ENCODE results near the gene LRBA. TPM values are rescaled to one million over a fixed set of nuclear protein-coding genes. Genes with fewer than 3 reads are reported as not detected.

LRBA gene
- total RNA-seq, 1 experiment from 2014 or later = 55.3 TPM

GRCh38 chr4:150541681-150542080 lies 473.4 kb downstream of the LRBA start:
- H3K4me3 Mint-ChIP-seq = no peak overlapping the region
- H4K91ac ChIP-seq (ENCODE audit: insufficient read length, low read depth, low read length) = no peak overlapping the region
- no peak overlapping the region for H2AFZ ChIP-seq (ENCODE audit: low read length)
- no peak overlapping the region for H2BK120ac ChIP-seq (ENCODE audit: low read depth, low read length, poor library complexity, severe bottlenecking)
- H4K20me1 ChIP-seq (ENCODE audit: control insufficient read depth, insufficient read depth, insufficient read length) = no peaks in the 10 kb centered on the region
- no peak for TF ChIP-seq CTCF (conservative IDR thresholded peaks at IDR 0.05)
- H3K27me3 ChIP-seq (ENCODE audit: insufficient read depth, low read length) = no peaks in the 10 kb centered on the region
- H3K23ac ChIP-seq (ENCODE audit: insufficient read length, low read depth, low read length) = no peak overlapping the region
- no CpG with 5 or more reads among the region's 3 CpGs for WGBS (ENCODE audit: extremely low coverage, insufficient read length, low lambda C conversion rate)
- H2BK20ac ChIP-seq (ENCODE audit: low read depth, low read length, poor library complexity, severe bottlenecking) = no peak overlapping the region
- H3K4me1 ChIP-seq (ENCODE audit: insufficient read depth, low read length) = no peaks in the 10 kb centered on the region; the same call in 1 of the 2 replicates
- no peaks in the 10 kb centered on the region for H3K23me2 ChIP-seq (ENCODE audit: insufficient read length, low read depth, low read length, poor library complexity, severe bottlenecking)
- no peak overlapping the region for H2BK5ac ChIP-seq (ENCODE audit: insufficient read length, low read length)
- H3K4ac ChIP-seq (ENCODE audit: low read depth, low read length) = no peak overlapping the region
- no peaks in the 10 kb centered on the region for H3K9me3 Mint-ChIP-seq
- H3T11ph ChIP-seq (ENCODE audit: low read length) = no peak overlapping the region
- H4K8ac ChIP-seq (replicated peaks; ENCODE audit: insufficient read length, low read depth, low read length) = no peak overlapping the region
- H3K18ac ChIP-seq (ENCODE audit: insufficient read length, low read depth, low read length) = no peak overlapping the region
- H3K79me1 ChIP-seq (ENCODE audit: insufficient read depth, low read depth, low read length, poor library complexity, severe bottlenecking) = no peaks in the 10 kb centered on the region
- no peaks in the 10 kb centered on the region for H3K79me2 ChIP-seq (ENCODE audit: insufficient read depth, low read length)
- no peaks in the 10 kb centered on the region for H3K27me3 Mint-ChIP-seq (ENCODE audit: low read depth)
- no peak overlapping the region for H2BK12ac ChIP-seq (ENCODE audit: insufficient read length, low read depth, low read length)
- no peaks in the 10 kb centered on the region for H3K9me3 ChIP-seq (ENCODE audit: control insufficient read depth, low read depth, low read length)
- H3K9ac ChIP-seq (ENCODE audit: extremely low read depth, insufficient read length, low read length) = no peak overlapping the region
- no peak overlapping the region for H3K4me2 ChIP-seq (ENCODE audit: insufficient read depth, insufficient read length, low read length)
- H3K27ac Mint-ChIP-seq = peak overlapping the region in 2 of 3 experiments; percentile 57 to 61; a peak in 1 of 7 replicates
- no peak overlapping the region for H3K27ac ChIP-seq (ENCODE audit: insufficient read length, low read depth, low read length)
- no peak for DNase-seq
- no peaks in the 10 kb centered on the region for H3K36me3 Mint-ChIP-seq (ENCODE audit: insufficient read depth in 1 of 3, low read depth in 3 of 3)
- H3K56ac ChIP-seq (ENCODE audit: insufficient read length, low read depth, low read length) = no peak overlapping the region
- H3K14ac ChIP-seq (ENCODE audit: insufficient read depth, low read length) = no peak overlapping the region
- H3K4me1 Mint-ChIP-seq = peaks cover 22 to 38% of the 10 kb centered on the region in 2 experiments
- no peak overlapping the region for H2AK5ac ChIP-seq (ENCODE audit: insufficient read length, low read length)
- H2BK15ac ChIP-seq (ENCODE audit: low read depth, low read length) = no peak overlapping the region
- H4K5ac ChIP-seq (ENCODE audit: insufficient read length, low read depth, low read length) = no peak overlapping the region
